Parathyroid adenoma (tissue), 2 donors: ENCODE results near the gene ANTXRL.
"Not testable (repeated sequence)": the region's sequence is repeated elsewhere in the genome, so short reads cannot be mapped to it uniquely, and the experiment has no call there.

ENCODE experiments used
- H2AFZ ChIP-seq: fragments of 300-600 bp; sonication (generic); one replicate; pipeline ENCODE4 v1.7.0; 2017; ENCODE audit warnings: antibody characterized with exemption, mild to moderate bottlenecking
- H3K27ac ChIP-seq: fragments of 300-600 bp; sonication (generic); one replicate; pipeline ENCODE4 v1.7.0; 2017
- H3K27me3 ChIP-seq: fragments of 300-600 bp; sonication (generic); one replicate; pipeline ENCODE4 v1.7.0; 2017; ENCODE audit warnings: low read length; ENCODE audit not compliant: control insufficient read depth, insufficient read depth
- H3K36me3 ChIP-seq: fragments of 300-600 bp; sonication (generic); one replicate; pipeline ENCODE4 v1.7.0; 2017; ENCODE audit warnings: low read length; ENCODE audit not compliant: control insufficient read depth, insufficient read depth
- H3K4me1 ChIP-seq: fragments of 300-600 bp; sonication (generic); one replicate; pipeline ENCODE4 v1.7.0; 2017; ENCODE audit warnings: control low read depth
- H3K4me2 ChIP-seq: fragments of 300-600 bp; sonication (generic); one replicate; pipeline ENCODE4 v1.7.0; 2017; ENCODE audit warnings: low read length
- H3K4me3 ChIP-seq: fragments of 300-600 bp; sonication (generic); one replicate; pipeline ENCODE4 v1.7.0; 2017; ENCODE audit warnings: low read depth, low read length
- H3K79me2 ChIP-seq: fragments of 300-600 bp; sonication (generic); one replicate; pipeline ENCODE4 v1.7.0; 2017; ENCODE audit warnings: control low read depth
- H3K9ac ChIP-seq: fragments of 300-600 bp; sonication (generic); one replicate; pipeline ENCODE4 v1.7.0; 2017; ENCODE audit warnings: mild to moderate bottlenecking
- H3K9me3 ChIP-seq: fragments of 300-600 bp; sonication (generic); one replicate; pipeline ENCODE4 v1.7.0; 2017; ENCODE audit warnings: low read length; ENCODE audit not compliant: control insufficient read depth
- CTCF ChIP-seq: fragments of 300-600 bp; sonication (generic); IDR thresholded peaks from one replicate; pipeline ENCODE4 v1.7.0; 2017; ENCODE audit warnings: antibody characterized with exemption, mild to moderate bottlenecking
- donor health status: primary hyperparathyroidism.

Gene ANTXRL

GRCh38 chr10:46272863-46273415 lies 13.9 kb upstream of the ANTXRL start:
- Histone ChIP-seq H3K79me2 (no peaks in the 10 kb centered on the region), H3K27ac (no peak overlapping the region), H3K9ac (no peak overlapping the region), H3K36me3 (no peaks in the 10 kb centered on the region), H3K4me2 (no peak overlapping the region), H3K9me3 (no peaks in the 10 kb centered on the region), H3K4me1 (no peaks in the 10 kb centered on the region), H3K27me3 (no peaks in the 10 kb centered on the region), H3K4me3 (no peak overlapping the region), H2AFZ (no peak overlapping the region)
- TF ChIP-seq CTCF, result no peak

GRCh38 chr10:46273506-46274477 lies 13.0 kb upstream of the ANTXRL start:
- Histone ChIP-seq H3K4me1 (no peaks in the 10 kb centered on the region), H3K4me3 (no peak overlapping the region), H3K27ac (no peak overlapping the region)

GRCh38 chr10:46277840-46278239 lies 9.0 kb upstream of the ANTXRL start:
- Histone ChIP-seq H3K9me3 (no peaks in the 10 kb centered on the region), H3K4me1 (no peaks in the 10 kb centered on the region), H3K36me3 (no peaks in the 10 kb centered on the region), H3K27me3 (no peaks in the 10 kb centered on the region), H2AFZ (no peak overlapping the region), H3K9ac (no peak overlapping the region), H3K4me3 (no peak overlapping the region), H3K4me2 (no peak overlapping the region), H3K27ac (no peak overlapping the region), H3K79me2 (no peaks in the 10 kb centered on the region)
- TF ChIP-seq CTCF, result no peak

More at GRCh38 chr10:46273506-46274477, 13.0 kb upstream of the ANTXRL start:
- no peaks in the 10 kb centered on the region for H3K36me3 ChIP-seq
- TF ChIP-seq CTCF, result peak; percentile 38
- H3K9me3 ChIP-seq, result no peaks in the 10 kb centered on the region
- no peak overlapping the region for H3K9ac ChIP-seq
- no peaks in the 10 kb centered on the region for H3K79me2 ChIP-seq
- H3K27me3 ChIP-seq, result no peaks in the 10 kb centered on the region
- H3K4me2 ChIP-seq, result no peak overlapping the region
- H2AFZ ChIP-seq, result peak overlapping the region; percentile 15

- not testable (repeated sequence) for H3K9me3 ChIP-seq, H3K9ac ChIP-seq, H3K27me3 ChIP-seq, H3K79me2 ChIP-seq, H3K36me3 ChIP-seq
- peak overlapping the region; percentile 94 for H2AFZ ChIP-seq
- peak overlapping the region; percentile 77 for H3K27ac ChIP-seq
- H3K4me3 ChIP-seq, result peak overlapping the region; percentile 12
- H3K4me1 ChIP-seq, result peaks cover 10% of the 10 kb centered on the region
- peak overlapping the region; percentile 54 for H3K4me2 ChIP-seq
These were observed 4.4 kb upstream of the ANTXRL start for GRCh38 chr10:46282421-46282831.

GRCh38 chr10:46282842-46283574 lies 3.8 kb upstream of the ANTXRL start:
- Histone ChIP-seq H3K4me3 (peak overlapping the region; percentile 12), H3K27me3 (no peaks in the 10 kb centered on the region), H3K27ac (peak overlapping the region; percentile 77)

More at GRCh38 chr10:46282842-46283574, 3.8 kb upstream of the ANTXRL start:
- Histone ChIP-seq H3K4me1 (peaks cover 16% of the 10 kb centered on the region), H3K9ac (no peak overlapping the region), H3K36me3 (no peaks in the 10 kb centered on the region), H2AFZ (peak overlapping the region; percentile 94), H3K4me2 (peak overlapping the region; percentile 54), H3K9me3 (no peaks in the 10 kb centered on the region), H3K79me2 (no peaks in the 10 kb centered on the region)
- TF ChIP-seq CTCF, result no peak
